Spleen (tissue), 7 donors: ENCODE measurements around the gene STK17A.

Source experiments
- CTCF ChIP-seq, 11 experiments: fragments of 200-600 bp in 7 of 11; fragments of 450-650 bp in 4 of 11; sonication (generic) in 4 of 11; IDR thresholded peaks in 8 of 11; conservative IDR thresholded peaks in 3 of 11; 1 replicate in 7 of 11; 2 replicates in 4 of 11; pipeline versions ENCODE4 v1.4.0 to v1.8.0; 2016 to 2021; ENCODE audit warnings: antibody characterized with exemption in 11 of 11, inconsistent platforms in 4 of 11, mild to moderate bottlenecking in 1 of 11
- POLR2A ChIP-seq, 3 donors: fragments of 450-650 bp; IDR thresholded peaks; one replicate each; pipeline ENCODE4 v1.5.1; 2017; ENCODE audit warnings: antibody characterized with exemption in 3 of 3, mild to moderate bottlenecking in 1 of 3
- donor health status: DM: no; HTN: no; CAD: no; lungs with moderate emphysema.
- donor health status: DM: no; HTN: no; CAD: no.
- donor health status: DM: no; HTN: no; CAD: no.

GRCh38 chr7:43552122-43552521 is 30.8 kb upstream of the STK17A start:
- TF ChIP-seq POLR2A (IDR thresholded peaks at IDR 0.05) = no peak
- TF ChIP-seq CTCF (IDR thresholded peaks at IDR 0.05 in 8 of 11, conservative IDR thresholded peaks at IDR 0.05 in 3 of 11) = no peak
